HS-27A (cell line): ENCODE results near the gene CEP350.
A peak's percentile ranks its signal among the peaks of the same experiment; 100 is the strongest.

Experiments used
- DNase-seq: peaks from one replicate; pipeline ENCODE4 v3.0.0-alpha.2; 2012; ENCODE audit warnings: low read depth, missing footprints

Gene CEP350

DNA sequence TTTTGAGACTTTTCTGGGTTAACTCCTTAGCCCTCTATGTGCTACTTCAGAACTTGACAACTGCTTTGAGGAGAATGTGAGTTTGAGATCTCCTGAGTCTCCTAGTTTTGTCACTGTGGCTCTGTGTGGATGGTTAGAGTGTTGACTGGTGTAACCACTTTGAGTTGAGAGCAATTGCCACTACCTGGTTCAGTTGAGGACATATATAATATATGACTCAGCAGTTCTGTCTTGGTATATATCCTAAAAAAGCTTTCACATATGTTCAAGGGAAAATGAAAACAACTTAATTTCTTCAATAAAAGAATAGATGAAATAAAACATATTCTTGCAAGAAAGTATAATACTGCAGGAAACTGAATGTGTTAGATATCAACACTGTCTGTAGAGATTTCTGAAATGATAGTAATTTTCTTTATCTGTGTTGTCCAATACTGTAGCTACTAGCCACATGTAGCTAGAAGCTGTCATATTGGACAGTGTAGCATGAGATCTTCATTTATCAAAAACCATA is 103.3 kb downstream of the CEP350 start:
- DNase-seq, result no peak

DNA sequence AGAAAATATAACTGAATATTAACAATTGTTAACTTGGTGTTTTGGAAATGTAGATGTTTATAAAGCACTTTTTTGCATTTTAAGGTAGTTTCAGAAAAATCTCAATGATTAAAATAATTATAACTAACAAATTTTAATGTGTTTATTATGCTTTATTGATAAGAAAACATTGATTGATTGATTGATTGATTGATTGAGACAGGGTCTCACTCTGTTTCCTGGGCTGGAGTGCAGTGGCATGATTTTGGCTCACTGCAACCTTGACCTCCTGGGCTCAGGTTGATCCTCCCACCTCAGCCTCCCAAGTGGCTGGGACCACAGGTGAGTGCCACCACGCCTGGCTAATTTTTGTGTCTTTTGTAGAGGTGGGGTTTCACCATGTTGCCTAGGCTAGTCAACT is 106.4 kb downstream of the CEP350 start:
- no peak for DNase-seq

DNA sequence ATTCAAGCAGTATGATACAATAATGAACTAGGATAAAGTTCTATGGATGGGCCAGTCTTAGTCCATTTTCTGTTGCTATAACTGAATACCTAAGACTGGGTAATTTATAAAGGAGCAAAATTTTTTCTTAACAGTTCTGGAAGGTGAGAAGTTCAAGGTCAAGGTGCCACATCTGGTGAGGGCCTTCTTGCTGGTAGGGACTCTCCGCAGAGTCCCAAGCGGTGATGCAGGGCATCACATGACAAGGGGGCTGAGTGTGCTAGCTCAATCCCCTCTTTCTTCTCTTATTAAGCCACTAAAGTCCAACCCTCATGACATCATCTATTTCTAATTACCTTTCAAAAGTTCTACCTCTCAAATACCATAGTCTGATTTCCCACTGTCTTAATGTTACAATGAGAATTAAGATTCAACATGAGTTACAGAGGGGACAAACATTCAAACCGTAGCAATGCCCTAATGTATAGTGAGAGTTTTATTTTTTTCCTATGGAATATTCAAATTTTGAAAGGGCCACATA is 107.9 kb downstream of the CEP350 start:
- DNase-seq, result no peak

DNA sequence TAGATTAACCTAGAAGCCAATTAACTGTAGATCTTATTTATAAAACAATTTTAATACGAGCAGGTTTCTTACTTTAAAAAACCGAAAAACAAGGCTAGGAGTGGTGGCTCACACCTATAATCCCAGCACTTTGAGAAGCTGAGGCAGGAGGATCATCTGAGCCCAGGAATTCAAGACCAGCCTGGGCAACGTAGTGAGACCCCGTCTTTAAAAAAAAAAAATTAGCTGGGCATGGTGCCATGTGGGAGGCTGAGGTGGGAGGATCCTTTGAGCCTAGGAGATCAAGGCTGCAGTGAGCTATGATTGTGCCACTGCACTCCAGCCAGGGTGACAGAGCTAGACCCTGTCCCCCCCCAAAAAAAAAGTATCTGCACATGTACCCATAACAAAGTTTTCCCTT is 110.8 kb downstream of the CEP350 start:
- DNase-seq, result no peak

DNA sequence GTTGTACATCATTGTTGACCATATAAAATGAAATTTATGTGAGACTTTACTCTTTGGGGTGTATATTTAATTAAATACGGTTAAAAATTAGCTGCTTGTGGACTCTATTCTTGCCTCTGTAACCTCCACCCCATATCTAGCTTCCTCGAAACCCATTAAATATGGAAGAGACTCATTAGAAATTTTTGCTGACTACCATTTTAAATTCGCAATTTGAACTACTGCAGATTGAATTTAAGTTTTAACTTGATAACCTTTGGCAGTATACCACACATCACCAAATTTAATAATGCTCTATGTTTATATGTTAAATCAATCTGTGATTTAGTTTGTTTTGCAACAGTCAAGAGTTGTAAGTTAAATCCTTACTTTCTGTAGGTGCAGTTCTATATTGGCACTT is 111.5 kb downstream of the CEP350 start:
- DNase-seq, result no peak

DNA sequence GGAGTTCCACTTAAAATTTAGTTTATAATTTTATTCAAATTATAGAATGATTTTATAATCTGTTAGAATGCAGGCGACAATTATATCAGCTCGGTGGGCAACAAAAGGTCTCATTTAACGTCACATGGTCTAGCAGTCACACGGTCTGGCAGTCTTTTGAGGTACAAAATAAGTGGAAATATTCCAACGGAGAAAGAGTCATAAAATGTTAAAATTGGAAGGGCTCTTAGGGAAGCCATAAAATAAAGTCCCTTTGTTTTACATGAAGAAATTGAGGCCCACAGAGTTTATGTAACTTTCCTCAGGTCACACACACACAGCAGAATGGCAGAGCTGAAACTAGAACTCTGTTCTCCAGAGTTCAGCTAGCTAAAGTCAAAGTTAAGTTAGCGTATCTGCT is 115.7 kb downstream of the CEP350 start:
- no peak for DNase-seq

DNA sequence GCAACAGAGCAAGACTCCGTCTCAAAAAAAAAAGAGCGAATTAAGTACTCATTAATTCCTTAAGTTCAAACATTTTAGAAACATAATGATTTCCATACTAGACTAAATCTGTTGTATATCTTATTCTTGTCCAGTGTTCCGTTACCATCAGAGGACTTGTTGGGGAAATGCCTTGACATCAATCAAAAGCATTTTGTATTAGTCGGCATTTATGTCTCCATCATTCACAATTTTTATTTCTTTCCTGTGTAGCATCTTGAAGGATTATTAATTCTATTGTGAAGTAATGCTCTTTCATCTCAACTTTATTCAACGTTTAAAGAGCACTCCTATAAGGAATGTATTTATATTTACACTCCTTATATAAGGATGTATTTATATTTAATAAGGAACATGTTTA is 117.1 kb downstream of the CEP350 start:
- no peak for DNase-seq

DNA sequence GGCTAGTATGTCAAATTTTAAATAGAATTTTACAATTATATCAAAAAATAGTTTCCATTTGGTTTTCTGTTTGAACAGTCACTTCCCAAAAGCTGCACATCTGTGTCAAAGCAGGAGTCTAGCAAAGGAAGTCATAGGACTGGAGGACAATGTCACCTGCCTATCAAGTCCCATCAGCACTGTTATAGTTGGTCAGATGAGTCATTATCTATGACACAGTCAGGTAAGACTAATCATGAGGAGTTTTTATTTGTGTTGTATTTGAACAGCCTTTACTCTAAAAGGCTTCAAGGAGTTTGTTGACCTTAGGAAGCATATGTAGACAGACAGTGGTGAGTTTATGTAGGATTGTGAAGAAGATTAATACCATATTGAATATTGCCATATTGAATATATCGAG is 125.8 kb downstream of the CEP350 start:
- no peak for DNase-seq

DNA sequence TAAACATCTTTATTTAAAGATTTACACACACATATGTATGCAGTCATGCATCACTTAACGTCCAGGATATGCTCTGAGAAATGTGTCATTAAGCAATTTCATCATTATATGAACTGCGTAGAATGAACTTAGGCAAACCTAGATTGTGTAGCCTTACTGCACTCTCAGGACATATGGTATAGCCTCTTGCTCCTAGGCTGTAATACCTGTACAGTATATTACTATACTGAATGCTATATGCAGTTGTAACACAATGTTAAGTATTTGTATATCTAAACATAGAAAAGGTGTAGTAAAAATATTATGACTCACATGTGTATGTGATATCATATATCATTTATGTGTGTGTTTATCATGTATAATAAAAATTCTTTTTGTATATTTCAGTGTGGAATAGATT is 126.9 kb downstream of the CEP350 start:
- no peak for DNase-seq

DNA sequence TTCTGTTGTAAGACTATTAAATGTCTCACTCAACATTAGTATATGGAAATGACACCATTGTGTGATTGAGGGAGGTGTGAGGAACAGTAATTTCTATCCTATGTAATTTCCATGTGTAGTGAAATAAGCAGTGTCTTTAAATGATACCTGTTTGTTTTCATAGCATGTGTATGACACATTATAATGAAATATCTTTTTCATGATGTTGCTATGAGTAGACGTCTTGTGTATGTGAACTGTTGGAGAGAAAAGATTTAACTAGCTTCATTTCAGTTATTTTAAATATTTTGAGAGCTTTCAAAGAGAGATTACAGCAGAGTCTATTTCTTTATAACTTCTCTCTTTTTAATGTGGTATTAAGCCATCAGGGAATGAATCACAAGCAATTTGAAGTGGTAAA is 128.6 kb downstream of the CEP350 start:
- no peak for DNase-seq

DNA sequence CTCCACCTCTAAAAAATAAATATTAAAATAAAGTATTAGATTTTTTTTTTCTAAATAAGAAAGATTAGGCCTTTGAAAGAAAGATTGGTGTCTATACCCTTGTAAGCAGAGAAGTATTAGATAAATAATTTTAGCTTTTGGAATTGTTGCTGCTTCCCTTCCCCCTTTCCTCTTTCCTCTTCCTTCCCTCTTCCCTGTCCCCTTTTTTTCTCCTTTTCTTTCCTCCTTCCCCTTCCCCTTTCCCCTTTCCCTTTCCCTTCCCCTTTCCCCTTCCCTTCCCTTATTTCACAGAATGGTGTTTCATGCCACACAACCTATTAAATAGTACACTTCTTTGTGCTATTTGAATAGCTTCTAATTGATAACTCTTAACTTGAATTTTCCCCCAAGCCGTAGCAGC is 130.3 kb downstream of the CEP350 start:
- DNase-seq, result no peak

DNA sequence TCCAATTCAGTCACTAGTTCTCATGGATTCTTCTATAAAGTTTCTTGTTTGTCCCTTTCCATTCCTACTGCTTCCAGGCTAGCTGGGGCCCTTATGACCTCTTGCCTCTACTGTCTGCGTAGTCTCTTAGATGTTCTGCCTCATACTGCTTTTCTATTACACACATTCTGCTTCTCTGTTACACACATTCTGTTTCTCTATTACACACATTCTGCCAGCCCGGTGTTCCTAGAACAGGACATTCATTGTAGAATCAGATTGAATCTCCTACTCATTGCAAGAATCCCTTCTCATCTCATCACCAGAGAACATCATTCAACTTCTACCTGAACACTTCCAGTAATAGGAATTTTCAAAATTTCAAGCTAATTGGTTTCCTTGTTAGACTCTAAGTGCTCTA is 130.7 kb downstream of the CEP350 start:
- no peak for DNase-seq

DNA sequence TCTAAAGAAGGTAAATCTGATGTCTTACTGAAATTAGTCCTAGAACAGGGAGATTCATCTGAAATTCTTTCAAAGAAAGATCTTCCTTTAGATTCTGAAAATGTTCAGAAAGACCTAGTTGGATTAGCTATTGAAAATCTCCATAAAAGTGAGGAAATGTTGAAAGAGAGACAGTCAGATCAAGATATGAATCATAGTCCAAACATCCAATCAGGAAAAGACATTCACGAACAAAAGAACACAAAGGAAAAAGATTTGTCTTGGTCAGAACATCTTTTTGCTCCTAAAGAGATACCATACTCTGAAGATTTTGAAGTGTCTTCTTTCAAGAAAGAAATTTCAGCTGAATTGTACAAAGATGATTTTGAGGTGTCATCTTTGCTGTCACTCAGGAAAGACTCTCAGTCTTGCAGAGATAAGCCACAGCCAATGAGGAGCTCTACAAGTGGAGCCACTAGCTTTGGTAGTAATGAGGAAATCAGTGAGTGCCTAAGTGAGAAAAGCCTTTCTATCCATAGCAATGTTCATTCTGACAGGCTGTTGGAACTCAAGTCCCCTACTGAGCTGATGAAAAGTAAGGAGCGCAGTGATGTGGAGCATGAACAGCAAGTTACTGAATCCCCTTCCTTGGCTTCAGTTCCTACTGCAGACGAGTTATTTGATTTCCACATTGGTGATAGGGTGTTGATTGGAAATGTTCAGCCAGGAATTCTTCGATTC is 138.5 kb downstream of the CEP350 start:
- no peak for DNase-seq

DNA sequence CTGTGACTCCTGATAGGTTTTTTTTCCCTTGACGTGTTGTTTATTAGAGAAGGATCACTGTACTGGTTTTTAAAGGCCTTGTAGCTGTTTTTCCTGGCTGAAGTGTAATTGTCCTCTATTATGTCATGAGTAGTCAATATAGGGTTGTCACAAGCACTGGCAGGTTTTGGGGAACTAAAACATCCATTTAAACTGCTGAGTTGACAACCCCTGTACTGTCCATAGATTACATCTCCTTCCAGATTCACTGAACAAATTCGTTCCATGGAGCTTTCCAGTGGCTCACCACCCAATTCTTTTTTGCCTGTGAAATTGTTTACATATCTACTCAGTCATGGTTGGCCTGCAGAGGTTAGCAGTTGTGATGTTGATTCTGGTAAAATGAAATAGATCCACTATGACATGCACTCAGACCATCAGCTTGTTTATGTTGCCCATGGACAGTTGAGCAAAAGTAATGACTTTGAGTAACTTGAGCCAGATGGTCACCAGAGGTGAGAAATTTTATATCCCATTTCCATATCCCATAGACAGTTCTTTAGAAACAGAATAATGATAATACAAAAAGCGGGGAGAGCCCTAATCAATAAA is 140.2 kb downstream of the CEP350 start:
- no peak for DNase-seq

DNA sequence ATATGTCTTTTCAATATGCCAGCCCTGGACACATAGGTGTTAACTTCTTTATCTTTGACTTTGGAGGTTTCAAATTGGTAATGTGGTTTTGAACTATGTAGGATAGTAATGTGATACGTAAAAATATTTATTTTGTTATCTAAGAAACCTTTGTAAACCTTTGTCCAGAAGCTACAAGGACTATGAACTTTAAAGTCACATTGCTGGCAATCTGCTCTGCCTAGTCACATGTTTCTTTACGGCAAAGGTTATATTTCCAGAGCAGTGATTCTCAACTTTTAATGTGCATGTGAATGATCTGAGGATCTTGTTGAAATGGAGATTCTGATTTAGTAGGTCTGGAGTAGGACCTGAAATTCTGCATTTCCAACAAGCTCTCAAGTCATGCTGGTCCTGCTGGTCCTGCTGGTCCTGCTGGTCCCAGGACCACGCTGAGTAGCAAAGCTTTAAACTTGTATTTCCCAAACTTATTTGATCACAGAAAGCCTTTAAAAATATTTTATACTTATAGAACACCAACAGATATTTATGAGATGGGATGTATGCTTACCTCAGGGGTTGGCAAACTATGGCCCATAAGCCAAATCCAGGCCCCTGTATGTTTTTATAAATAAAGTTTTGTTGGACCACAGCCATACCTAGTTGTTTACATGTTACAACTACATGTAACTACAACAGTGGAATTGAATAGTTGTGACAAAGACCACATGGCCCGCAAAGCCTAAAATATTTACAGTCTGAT is 142.1 kb downstream of the CEP350 start:
- DNase-seq, result no peak

DNA sequence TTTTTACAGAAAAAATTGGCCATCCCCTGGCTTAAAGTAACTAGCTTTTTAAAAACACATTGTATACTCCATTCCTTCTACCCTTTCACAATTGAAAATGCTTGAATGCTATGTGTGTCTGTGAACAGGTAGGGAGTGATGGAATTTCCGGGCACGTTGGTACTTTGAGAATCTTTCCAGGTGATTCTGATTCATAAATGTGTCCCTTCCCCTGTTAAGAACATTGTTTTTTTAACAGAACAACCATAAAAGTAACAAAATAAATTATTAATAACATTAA is 142.7 kb downstream of the CEP350 start:
- no peak for DNase-seq

DNA sequence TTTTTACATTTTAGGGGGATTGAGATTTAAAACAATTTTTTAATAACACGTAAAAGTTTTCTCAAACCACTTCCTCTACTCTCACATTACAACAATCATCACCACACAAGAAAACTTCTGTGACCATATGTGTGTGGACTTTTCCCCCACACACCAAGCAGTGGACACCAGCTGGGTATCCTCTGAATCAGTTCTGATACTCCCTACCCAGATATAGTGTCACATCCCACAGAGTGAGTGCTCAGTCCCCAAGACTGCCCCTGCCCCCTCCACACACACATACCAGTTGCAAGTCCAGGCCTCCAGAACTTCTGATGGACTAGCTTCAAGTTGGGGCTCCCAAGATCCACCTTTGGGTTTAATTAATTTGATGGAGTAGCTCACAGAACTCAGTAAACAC is 146.8 kb downstream of the CEP350 start:
- no peak for DNase-seq

DNA sequence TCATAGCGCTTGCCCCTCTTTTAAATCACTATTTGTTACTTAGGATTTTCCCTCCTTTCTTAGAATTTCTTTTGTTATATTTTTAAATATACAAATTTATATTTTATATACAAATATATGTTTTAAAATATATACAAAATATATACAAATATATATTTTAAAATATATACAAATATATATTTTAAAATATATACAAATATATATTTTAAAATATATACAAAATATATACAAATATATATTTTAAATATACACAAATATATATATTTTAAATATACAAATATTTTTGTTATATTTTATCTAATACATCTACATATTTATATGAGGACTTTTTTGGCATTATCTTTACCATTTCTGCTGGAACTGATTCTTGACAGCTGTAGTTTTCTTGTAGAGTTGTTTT is 149.2 kb downstream of the CEP350 start:
- no peak for DNase-seq

DNA sequence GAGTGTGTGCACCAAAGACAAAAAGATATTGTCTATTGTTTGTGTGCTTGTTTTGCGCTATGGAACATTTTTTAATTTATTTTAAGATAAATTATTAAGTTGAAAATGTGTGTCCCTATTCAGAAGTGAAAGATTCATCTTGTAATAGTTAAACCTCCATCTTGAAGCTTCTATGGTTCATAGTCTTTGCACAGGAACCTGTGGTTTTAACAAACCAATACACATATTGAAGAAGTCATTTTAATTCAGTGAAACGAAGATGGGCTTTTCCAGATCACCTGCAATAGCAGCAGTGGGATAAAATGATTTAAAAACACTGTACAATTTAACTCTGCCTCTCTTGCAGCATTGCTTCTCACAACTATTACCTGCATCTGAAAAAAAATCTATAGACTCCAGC is 157.5 kb downstream of the CEP350 start:
- no peak for DNase-seq

DNA sequence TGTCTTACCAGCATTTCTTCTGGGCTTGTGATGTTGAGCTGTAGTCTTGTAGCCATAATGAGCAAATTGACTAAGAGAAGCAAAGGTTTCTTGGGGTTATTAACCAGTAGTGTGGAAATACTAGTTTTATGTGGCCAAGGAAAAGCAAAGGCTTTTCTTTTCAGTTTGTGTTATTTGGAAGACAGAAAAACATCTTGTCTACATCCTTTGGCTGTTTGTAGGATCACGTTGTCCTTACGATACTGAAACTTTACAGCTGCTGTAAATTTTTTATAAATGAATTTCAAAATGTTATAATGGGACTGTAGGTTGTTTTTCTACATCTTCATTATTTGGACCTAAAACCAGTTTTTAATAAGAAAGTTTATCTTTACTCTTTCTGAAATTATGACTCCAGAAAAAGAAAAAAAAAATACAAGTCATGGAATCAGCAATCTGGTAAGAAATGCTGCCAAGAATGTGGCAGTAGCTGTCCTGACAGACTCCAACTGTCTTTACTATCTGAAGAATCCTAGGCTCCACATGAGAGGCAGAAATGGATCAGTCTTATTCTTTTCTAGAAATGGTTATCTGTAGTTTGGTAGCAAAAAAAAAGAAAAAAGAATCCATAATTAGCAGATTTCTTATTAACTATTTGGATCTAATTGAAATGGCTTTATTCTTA is 158.5 kb downstream of the CEP350 start:
- DNase-seq, result no peak

DNA sequence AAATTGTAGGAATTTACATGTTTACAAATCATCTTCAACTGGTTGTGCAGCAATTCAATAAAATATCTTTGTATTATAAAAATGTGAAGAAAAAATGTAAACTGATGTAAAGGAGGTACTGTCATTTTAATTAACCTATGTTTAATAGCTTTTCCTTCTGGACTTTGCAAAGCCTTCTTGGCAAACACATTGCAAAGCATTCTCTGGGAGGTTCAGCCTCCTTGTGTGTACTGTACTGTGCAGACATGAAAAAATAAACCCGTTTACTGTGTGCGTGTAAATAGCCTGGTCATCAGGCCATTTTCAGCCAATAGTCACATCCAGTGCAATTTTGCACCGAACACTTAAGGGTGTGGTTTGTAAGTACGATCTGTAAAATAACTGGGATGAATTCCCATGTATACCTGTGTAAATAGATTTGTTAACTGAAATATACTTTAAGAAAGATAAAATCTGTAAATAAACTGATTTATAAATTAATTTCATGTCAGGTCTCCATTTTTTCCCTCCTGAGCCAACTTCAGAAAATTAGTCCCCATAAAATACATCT is 159.9 kb downstream of the CEP350 start:
- DNase-seq, result no peak

DNA sequence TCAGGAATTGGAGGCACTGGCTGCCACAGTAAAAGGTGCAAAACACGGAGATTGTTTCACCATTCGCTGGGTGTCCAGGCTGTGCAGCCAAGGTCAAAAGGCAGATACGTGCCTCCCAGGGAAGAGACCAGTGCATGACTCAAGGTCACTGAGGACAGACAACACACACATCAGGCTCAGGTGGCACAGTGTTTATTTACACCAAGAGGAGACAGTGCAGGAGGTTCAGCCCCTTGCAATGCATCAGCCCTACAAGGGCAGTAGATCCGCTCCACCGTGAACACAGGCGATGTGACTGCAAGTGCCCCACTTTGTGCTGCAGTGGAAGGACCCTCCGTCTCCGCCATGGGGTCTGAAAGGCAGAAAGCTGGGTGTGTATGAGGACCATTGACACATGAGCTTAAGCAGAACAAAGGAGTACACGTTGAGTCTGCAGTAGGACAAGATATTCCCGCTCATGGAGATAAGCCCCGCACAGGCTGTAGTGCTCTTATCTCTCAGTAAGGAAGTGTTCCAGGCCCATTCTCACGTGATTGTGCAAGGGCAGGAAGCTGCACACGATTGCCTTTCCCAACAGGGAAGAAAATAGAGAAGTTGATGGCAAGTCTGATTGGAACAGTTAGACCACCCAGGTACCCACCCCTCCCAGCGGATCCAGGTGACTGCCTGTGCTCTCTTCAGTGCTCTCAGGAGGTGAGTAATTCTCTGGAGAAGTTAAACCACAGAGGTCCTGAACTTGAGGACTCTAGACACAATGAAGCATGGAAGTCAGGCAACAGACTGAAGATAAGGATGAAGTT is 162.6 kb downstream of the CEP350 start:
- DNase-seq, result peak; percentile 42
